Neural crest cell (in vitro differentiated cells): ENCODE measurements around the gene VPS37D. TPM values are rescaled to one million over a fixed set of nuclear protein-coding genes. Genes with fewer than 3 reads are reported as not detected.
A peak's percentile ranks its signal among the peaks of the same experiment; 100 is the strongest.

Source experiments
- DNase-seq: peaks from one replicate; pipeline ENCODE4 v3.0.0; 2021; ENCODE audit warnings: low read depth, mixed read lengths, low spot score
- H3K27ac Mint-ChIP-seq: one replicate; pipeline ENCODE4 v1.8.0; 2021; ENCODE audit warnings: mild to moderate bottlenecking, mixed read lengths; ENCODE audit not compliant: unreplicated experiment
- H3K27me3 Mint-ChIP-seq: 2 replicates; pipeline ENCODE4 v1.8.0; 2021; ENCODE audit warnings: low read depth, mild to moderate bottlenecking, mixed read lengths
- H3K36me3 Mint-ChIP-seq: 2 replicates; pipeline ENCODE4 v1.8.0; 2021; ENCODE audit warnings: low read depth, mild to moderate bottlenecking, mixed read lengths
- H3K4me1 Mint-ChIP-seq: 2 replicates; pipeline ENCODE4 v1.8.0; 2021; ENCODE audit warnings: mixed read lengths
- H3K4me3 Mint-ChIP-seq: one replicate; pipeline ENCODE4 v1.8.0; 2021; ENCODE audit warnings: mild to moderate bottlenecking, mixed read lengths
- H3K9me3 Mint-ChIP-seq: 2 replicates; pipeline ENCODE4 v1.8.0; 2021; ENCODE audit warnings: mixed read lengths
- CTCF ChIP-seq: fragments of 200-600 bp; sonication (generic); conservative IDR thresholded peaks from 2 replicates; pipeline ENCODE4 v1.5.0; 2021; ENCODE audit warnings: antibody characterized with exemption, mild to moderate bottlenecking
- total RNA-seq: library from RNA; stranded (reverse); gene quantifications from 2 replicates; pipeline ENCODE4 v1.2.1, GENCODE V29; 2021

Gene VPS37D
- total RNA-seq, 1 donor from 2014 or later: 10.0 TPM

GRCh38 chr7:73683056-73683787 lies 15.6 kb downstream of the VPS37D start, which contains the start of the genes BUD23 and DNAJC30:
TSS of gene BUD23 (plus strand) at chr7:73683597. CDS start at chr7:73683626, 29 bp downstream.
TSS of gene DNAJC30 (minus strand) at chr7:73683453. CDS start at chr7:73683423, 30 bp downstream.
- peak; percentile 84 for DNase-seq
- Mint-ChIP-seq H3K4me1 (peaks cover 23% of the 10 kb centered on the region), H3K36me3 (peaks cover 2% of the 10 kb centered on the region), H3K9me3 (no peaks in the 10 kb centered on the region), H3K27me3 (no peaks in the 10 kb centered on the region), H3K4me3 (peak within 1 kb of the TSS; percentile 99), H3K27ac (peak within 1 kb of the TSS; percentile 98)
- TF ChIP-seq CTCF: no peak

GRCh38 chr7:73683788-73684693 lies 16.4 kb downstream of the VPS37D start:
- H3K4me1 Mint-ChIP-seq: peaks cover 23% of the 10 kb centered on the region

GRCh38 chr7:73685311-73685710 lies 17.7 kb downstream of the VPS37D start:
- Mint-ChIP-seq H3K4me3 (peak overlapping the region; percentile 99), H3K27ac (no peak overlapping the region), H3K36me3 (peaks cover 15% of the 10 kb centered on the region), H3K4me1 (peaks cover 23% of the 10 kb centered on the region), H3K27me3 (no peaks in the 10 kb centered on the region), H3K9me3 (no peaks in the 10 kb centered on the region)
- DNase-seq: no peak
- TF ChIP-seq CTCF: no peak

More at GRCh38 chr7:73683788-73684693, 16.4 kb downstream of the VPS37D start:
- DNase-seq: no peak
- TF ChIP-seq CTCF: no peak
- Mint-ChIP-seq H3K36me3 (peaks cover 9% of the 10 kb centered on the region), H3K27me3 (no peaks in the 10 kb centered on the region), H3K9me3 (no peaks in the 10 kb centered on the region), H3K4me3 (peak overlapping the region; percentile 99), H3K27ac (peak overlapping the region; percentile 98)

- peak overlapping the region; percentile 5 for H3K27ac Mint-ChIP-seq
- peak overlapping the region; percentile 66 for H3K4me3 Mint-ChIP-seq
- no peak for DNase-seq
- H3K4me1 Mint-ChIP-seq: peaks cover 6% of the 10 kb centered on the region
- TF ChIP-seq CTCF: no peak
- H3K27me3 Mint-ChIP-seq: no peaks in the 10 kb centered on the region
- H3K36me3 Mint-ChIP-seq: peaks cover 20% of the 10 kb centered on the region
- no peaks in the 10 kb centered on the region for H3K9me3 Mint-ChIP-seq
Measured at GRCh38 chr7:73688288-73688687, 20.7 kb downstream of the VPS37D start.

GRCh38 chr7:73690646-73691045 lies 23.0 kb downstream of the VPS37D start:
- Mint-ChIP-seq H3K4me3 (no peak overlapping the region), H3K36me3 (peaks cover 20% of the 10 kb centered on the region), H3K27me3 (no peaks in the 10 kb centered on the region), H3K9me3 (no peaks in the 10 kb centered on the region), H3K4me1 (no peaks in the 10 kb centered on the region), H3K27ac (no peak overlapping the region)
- DNase-seq: no peak
- TF ChIP-seq CTCF: no peak
